GM19328 (cell line): Measurements from ENCODE around the gene LRRIQ1.
"Not testable (repeated sequence)": the region's sequence is repeated elsewhere in the genome, so short reads cannot be mapped to it uniquely, and the experiment has no call there.

ENCODE experiments used
- ATAC-seq: cut with Tn5 transposase; IDR thresholded peaks from one replicate; pipeline ENCODE4 v1.9.1; 2021; ENCODE audit warnings: mild to moderate bottlenecking, moderate library complexity; ENCODE audit not compliant: unreplicated experiment

Gene LRRIQ1

DNA sequence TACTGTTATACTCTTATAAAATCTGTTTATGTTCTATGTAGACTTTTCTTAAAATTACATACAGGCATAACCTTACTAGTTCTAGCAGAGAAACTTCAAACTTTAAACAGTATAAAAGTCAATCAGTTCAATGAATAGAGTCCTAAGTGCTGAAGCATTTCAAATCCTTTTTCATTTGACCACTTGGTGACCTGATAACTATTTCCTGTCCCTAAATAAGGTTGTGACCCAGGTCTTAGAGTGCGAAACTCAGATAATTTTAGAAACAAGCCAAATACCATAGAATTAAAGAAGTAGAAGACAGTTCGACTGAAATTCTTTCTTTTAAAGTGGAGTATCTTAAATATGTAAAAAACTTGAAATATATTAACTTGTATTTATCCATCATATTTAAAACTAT lies 147.7 kb downstream of the LRRIQ1 start:
- ATAC-seq: no peak

- ATAC-seq: no peak
Observed at GRCh38 chr12:85186236-85186635, 150.1 kb downstream of the LRRIQ1 start.

DNA sequence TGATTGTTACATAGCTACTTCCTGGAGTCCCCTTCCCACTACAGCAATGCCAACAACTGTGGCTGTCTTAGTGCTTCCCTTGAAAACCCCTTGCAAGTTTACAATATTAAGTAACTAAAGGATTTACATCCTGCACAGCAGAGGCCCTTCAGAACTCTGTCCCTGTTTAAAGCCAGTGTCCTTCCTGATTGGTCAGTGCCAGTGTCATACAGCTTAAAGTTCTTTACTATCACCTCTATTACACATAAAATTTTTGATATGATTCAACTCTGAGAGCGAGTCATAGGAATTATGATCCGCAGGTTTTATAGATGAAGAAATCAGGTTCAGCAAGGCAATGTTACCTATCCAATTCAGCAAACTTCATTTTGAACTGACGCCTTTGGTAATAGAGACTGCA lies 152.5 kb downstream of the LRRIQ1 start:
- ATAC-seq: no peak

GRCh38 chr12:85190728-85191127 lies 154.6 kb downstream of the LRRIQ1 start:
- no peak for ATAC-seq

DNA sequence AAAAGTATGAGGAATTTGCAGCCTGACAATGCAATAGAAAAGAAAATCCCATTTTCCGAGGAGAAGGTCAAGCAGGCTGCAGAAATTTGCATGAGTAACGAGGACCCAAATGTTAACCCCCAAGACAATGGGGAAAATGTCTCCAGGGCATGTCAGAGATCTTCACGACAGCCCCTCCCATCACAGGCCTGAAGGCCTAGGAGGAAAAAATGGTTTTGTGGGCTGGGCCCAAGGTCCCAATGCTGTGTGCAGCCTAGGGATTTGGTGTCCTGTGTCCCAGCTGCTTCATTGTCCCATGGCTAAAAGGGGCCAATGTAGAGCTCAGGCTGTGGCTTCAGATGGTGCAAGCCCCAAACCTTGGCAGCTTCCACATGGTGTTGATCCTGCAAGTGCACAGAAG lies 167.7 kb downstream of the LRRIQ1 start:
- ATAC-seq: not testable (repeated sequence)

DNA sequence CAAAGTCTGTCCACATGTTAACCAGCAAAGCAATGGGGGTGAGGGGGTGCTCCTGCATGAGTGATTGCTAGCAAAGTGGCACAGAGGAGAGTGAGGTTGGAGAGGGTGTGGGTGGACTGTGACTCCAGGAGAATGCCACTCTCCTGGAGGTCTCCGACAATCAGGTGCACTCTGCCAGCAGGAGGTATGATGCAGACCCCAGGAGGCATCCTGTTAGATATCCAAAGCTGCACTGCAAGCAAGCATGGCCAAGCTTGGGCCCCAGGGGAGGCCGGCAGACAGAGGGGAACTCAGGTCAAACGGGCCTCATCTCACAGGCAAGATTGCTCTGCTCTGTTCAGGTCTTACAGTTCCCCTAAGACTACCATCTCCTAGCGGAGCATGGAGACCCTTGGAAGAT lies 170.4 kb downstream of the LRRIQ1 start:
- no peak for ATAC-seq

DNA sequence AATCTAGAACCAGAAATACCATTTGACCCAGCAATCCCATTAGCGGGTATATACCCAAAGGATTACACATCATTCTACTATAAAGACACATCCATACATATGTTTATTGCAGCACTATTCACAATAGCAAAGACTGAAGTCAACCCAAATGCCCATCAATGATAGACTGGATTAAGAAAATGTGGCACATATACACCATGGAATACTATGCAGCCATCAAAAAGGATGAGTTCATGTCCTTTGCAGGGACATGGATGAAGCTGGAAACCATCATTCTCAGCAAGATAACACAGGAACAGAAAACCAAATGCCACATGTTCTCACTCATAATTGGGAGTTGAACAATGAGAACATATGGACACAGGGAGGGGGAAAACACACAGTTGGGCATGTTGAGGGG lies 188.2 kb downstream of the LRRIQ1 start:
- ATAC-seq: not testable (repeated sequence)

DNA sequence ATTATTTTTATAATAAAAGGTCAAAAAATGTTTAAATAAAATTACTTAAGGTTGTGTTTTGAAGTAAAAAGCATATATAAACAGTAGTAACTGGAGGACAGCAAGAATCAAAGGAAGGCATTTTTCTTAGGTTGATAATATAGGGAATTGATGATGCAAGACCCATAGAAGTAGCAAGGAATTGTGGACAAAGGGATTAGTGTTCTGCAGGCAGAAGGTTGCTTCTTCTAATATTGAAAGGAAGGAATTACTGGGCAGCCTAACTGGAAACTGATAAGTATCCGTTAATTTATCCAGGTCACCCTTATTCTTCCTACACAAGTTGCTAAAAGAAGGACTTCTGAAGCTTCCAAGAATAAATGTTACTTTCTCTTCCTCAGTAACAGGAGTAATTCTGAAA lies 189.3 kb downstream of the LRRIQ1 start:
- ATAC-seq: no peak

DNA sequence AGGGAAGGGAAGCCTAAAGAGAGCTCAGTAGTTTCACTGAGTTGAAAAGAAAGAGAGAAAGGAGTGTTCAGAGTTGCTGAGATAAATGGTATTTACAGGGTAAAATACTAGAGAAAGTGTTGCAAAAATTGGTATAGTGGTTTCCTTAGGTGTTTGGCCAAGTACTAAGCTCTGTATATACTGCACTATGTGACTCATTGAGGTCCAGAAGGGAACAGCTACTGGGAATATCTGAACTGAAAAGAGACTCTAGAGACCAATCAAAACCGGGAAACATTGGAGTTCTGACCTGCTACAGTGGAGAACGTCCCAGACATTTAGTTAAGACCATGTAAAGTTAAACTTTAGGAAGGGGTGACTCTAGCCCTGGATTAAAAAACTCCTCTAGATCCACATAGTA lies 201.2 kb downstream of the LRRIQ1 start:
- no peak for ATAC-seq

GRCh38 chr12:85244561-85244960 lies 208.4 kb downstream of the LRRIQ1 start:
- no peak for ATAC-seq

- no peak for ATAC-seq
Observed at GRCh38 chr12:85253853-85254252, 217.7 kb downstream of the LRRIQ1 start.

DNA sequence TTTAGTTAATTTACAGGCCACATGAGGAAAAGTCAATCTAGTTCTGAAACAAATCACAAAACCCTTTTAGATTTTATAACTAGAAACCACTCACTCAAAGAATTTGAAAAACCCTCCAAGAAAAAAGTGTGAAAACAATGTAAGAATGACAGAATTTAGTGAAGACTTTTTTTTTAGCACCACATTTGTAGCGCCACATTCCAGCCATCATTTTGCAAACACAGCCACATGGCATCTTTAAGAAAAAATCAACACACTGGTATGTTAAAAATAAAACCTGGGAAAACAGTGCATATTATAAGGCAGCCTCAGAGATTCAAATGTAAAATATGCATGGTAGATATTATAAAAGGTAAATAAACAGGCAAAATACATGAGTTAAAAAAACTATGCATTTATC lies 221.5 kb downstream of the LRRIQ1 start:
- ATAC-seq: no peak

DNA sequence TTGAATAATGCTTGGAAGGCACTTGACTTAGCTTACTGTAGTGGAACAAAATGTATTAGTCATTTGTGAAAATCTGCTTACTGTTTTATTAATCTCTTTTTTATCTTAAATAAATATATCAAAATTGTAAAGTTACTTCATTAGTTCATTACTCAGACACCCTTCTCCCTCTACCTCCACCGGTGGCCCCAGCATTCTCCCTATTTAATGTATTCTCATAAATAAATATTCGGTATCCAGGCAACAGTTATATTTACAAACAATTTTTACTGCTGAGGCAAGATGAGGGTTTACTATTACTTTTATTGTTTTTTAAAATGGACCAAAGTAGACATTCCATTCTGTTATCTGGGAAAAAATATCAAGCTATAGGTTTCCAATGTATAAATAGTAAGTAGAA lies 224.3 kb downstream of the LRRIQ1 start:
- no peak for ATAC-seq

- no peak for ATAC-seq
Observed at GRCh38 chr12:85260896-85261295, 224.7 kb downstream of the LRRIQ1 start.

DNA sequence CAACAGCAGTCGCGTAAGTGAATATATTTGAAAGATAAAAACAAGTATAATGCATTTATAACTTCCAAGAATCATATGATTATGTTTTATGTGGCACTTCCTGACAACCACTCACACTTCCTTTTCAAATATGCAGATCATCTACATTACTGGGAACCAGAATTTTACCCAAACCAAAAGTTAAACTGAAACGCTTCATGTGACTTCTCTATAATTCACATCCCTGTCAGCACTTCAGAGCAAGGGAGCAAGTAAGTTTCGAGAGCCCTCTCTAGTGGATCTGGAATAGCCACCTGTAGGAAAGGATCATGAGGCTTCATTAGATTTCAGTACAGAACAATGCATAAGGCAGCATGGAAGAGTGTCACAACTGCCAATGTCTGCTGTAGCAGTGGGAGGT lies 230.2 kb downstream of the LRRIQ1 start:
- ATAC-seq: no peak

GRCh38 chr12:85273381-85274314 lies 237.5 kb downstream of the LRRIQ1 start:
- ATAC-seq: no peak

DNA sequence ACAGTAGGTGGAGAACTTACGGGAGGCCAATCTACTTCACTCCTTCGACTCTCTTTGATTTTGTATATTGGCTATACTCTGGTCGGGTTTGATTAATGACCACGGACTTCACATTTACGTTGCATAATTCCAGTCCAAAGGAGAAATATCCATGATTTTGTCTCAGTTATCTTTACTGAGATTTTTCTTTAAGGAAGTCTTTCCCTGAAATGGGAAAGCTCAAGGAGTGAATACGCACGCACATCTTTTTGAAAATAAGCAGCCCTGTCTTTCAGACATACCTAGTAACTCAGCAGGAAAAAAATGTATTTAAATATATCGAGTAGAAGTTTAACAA lies 238.1 kb downstream of the LRRIQ1 start:
- ATAC-seq: no peak

DNA sequence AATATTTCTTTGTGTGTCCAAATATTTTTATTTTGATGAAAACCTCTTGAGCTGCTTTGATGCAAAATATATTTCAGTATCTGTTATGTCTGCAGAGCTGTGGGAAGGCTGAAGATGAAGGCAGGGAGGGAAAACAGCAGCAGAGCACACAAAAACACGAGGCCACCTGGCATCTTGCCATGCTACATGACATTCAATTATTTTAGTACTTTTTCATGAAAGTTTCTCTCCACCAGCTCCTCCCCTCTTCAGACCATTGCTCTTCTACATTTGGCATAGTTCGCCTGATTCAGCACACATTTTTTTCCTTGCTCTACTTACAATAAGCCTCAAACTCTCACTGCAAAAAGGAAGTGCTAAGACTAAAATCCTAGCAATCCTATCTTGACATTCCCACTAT lies 239.2 kb downstream of the LRRIQ1 start:
- no peak for ATAC-seq

- no peak for ATAC-seq
Observed at GRCh38 chr12:85277191-85277590, 241.0 kb downstream of the LRRIQ1 start.

GRCh38 chr12:85277900-85278597 lies 241.9 kb downstream of the LRRIQ1 start:
- no peak for ATAC-seq

DNA sequence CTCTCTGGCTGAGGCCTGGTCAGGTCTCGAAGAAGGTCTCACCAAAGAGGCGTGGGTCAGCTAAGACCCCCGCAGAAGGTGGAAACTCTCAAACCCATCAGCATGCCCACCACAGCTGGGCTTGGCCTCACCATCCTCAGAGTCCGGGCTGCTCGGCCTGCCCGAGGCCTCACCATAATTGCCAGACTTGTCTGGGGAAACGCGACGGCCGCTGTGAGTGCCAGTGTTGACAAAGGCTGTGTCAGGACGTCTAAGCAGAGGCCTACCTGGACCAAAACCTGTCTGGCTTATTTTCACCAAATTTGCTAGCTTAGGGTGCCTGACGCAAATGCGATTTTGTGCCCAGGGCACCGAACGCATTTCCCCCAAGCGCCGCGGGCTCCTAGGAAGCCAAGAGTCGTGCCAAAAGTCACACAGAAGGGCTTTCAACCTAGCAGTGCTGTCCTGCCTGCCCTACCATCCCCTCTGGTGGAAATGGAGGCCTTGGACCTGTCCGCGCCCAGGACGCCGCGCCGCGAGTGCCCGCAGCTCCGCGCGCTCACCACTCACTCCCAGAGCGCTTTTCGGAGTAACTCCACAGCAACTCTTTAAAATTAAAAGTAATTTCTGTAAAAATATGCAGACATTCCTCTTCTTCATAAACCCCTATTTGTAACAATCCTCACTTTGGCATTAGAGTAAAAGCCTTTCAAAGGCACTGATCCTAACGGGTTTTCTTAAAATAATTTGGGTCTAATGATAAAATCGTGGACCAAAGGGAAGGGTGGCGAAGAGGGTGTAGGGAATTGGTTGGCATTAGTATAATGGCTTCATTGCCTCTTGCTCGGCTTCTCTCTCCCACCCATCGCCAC lies 242.7 kb downstream of the LRRIQ1 start:
- ATAC-seq: no peak
